Choroid plexus epithelial cell (primary cell): ENCODE measurements around the gene TMEM86B.

Source experiments
- DNase-seq: peaks from one replicate; pipeline ENCODE4 v3.0.0-alpha.2; 2010; ENCODE audit warnings: low read depth
- H3K4me3 ChIP-seq: 2 replicates; pipeline ENCODE4 v1.5.1; 2011; ENCODE audit warnings: low read depth, mild to moderate bottlenecking, control low read depth, low read length, moderate library complexity
- CTCF ChIP-seq: conservative IDR thresholded peaks from 2 replicates; pipeline ENCODE4 v1.5.1; 2011; ENCODE audit warnings: low read depth, mild to moderate bottlenecking, control low read depth, inconsistent platforms, low read length, moderate library complexity

Gene TMEM86B

GRCh38 chr19:55186080-55186479 is 42.5 kb downstream of the TMEM86B start:
- TF ChIP-seq CTCF = no peak
- no peak for DNase-seq
- no peak overlapping the region for H3K4me3 ChIP-seq

GRCh38 chr19:55181740-55182139 is 46.8 kb downstream of the TMEM86B start:
- no peak overlapping the region for H3K4me3 ChIP-seq
- no peak for DNase-seq
- TF ChIP-seq CTCF = no peak

GRCh38 chr19:55179606-55180484 is 48.7 kb downstream of the TMEM86B start, which contains the start of gene SYT5:
Gene SYT5, minus strand, starts transcription at chr19:55180289. Its CDS starts 1,248 bp downstream, at chr19:55179041.
- DNase-seq = peak; percentile 31
- no peak for TF ChIP-seq CTCF
- peak within 1 kb of the TSS; percentile 47 for H3K4me3 ChIP-seq

GRCh38 chr19:55178781-55179599 is 49.6 kb downstream of the TMEM86B start:
- peak overlapping the region; percentile 47 for H3K4me3 ChIP-seq
- DNase-seq = peak; percentile 90
- TF ChIP-seq CTCF = no peak
